Heart right ventricle (tissue), 16 donors: Measurements from ENCODE around the gene ADCY2. TPM values are rescaled to one million over a fixed set of nuclear protein-coding genes. Genes with fewer than 3 reads are reported as not detected.

Experiments used
- ATAC-seq, 8 donors: fragments of 200-7000 bp; cut with Tn5 transposase; one replicate each; pipeline ENCODE4 v1.9.1; 2020; ENCODE audit warnings: mild to moderate bottlenecking in 8 of 8, moderate library complexity in 8 of 8, moderate number of reproducible peaks in 1 of 8
- DNase-seq, 2 donors: peaks; one replicate each; pipeline ENCODE4 v3.0.0-alpha.2; 2020
- H3K27ac ChIP-seq, 10 donors: fragments of 200-600 bp; sonication (generic) in 2 of 10; one replicate each; pipeline versions ENCODE4 v1.5.0 to v1.8.0; 2020 to 2022; ENCODE audit warnings: mild to moderate bottlenecking in 3 of 10
- H3K27me3 ChIP-seq, 7 donors: fragments of 200-600 bp; one replicate each; pipeline ENCODE4 v1.8.0; 2021 to 2022; ENCODE audit warnings: mild to moderate bottlenecking in 2 of 7
- H3K36me3 ChIP-seq, 9 donors: fragments of 200-600 bp; sonication (generic) in 1 of 9; one replicate each; pipeline versions ENCODE4 v1.5.0 to v1.8.0; 2020 to 2022; ENCODE audit warnings: mild to moderate bottlenecking in 2 of 9
- H3K4me1 ChIP-seq, 9 donors: fragments of 200-600 bp; sonication (generic) in 1 of 9; one replicate each; pipeline versions ENCODE4 v1.5.0 to v1.8.0; 2020 to 2022; ENCODE audit warnings: mild to moderate bottlenecking in 4 of 9
- H3K4me3 ChIP-seq, 10 donors: fragments of 200-600 bp; sonication (generic) in 2 of 10; one replicate each; pipeline versions ENCODE4 v1.5.0 to v1.8.0; 2020 to 2022; ENCODE audit warnings: mild to moderate bottlenecking in 7 of 10, moderate library complexity in 2 of 10
- H3K9me3 ChIP-seq, 11 donors: fragments of 200-600 bp in 10 of 11; sonication (generic) in 2 of 11; one replicate each; pipeline versions ENCODE4 v1.5.0 to v1.8.0; 2013 to 2022; ENCODE audit warnings: mild to moderate bottlenecking in 2 of 11, control low read depth in 1 of 11, moderate library complexity in 1 of 11
- WGBS, 2 donors: extraction: QIAGEN DNeasy Blood & Tissue Kit; methylation state at CpG; one replicate each; pipeline ENCODE4 v1.1.7; 2013; ENCODE audit warnings: inconsistent platforms in 1 of 2; 5-methylcytosine and 5-hydroxymethylcytosine counted together
- intact Hi-C, 10 donors: fragments of 100-400 bp; cut with DNase I; formaldehyde crosslinking; loops; one replicate each; pipeline versions ENCODE4 v1.11.1 to v1.14.2; 2022
- polyA plus RNA-seq, 2 donors: library from polyadenylated mRNA; stranded (reverse); fragments of 200-250 nt; gene quantifications; one replicate each; pipeline ENCODE4 v1.2.3, GENCODE V29; 2013
- total RNA-seq, 10 donors: library from RNA; stranded (reverse); fragmentation: NEBNext Ultra II Directional in 3 of 10; extraction: Animal tissue kit (Norgen Biotek cat#: 25700) in 3 of 10; gene quantifications; one replicate each; pipeline versions ENCODE4 v1.2.1 to v1.2.4, GENCODE V29; 2021 to 2023
- TF ChIP-seq, protein P1 (sequence below), 9 donors: fragments of 200-600 bp; sonication (generic) in 2 of 9; IDR thresholded peaks; one replicate each; pipeline versions ENCODE4 v1.5.0 to v1.8.0; 2021 to 2022; ENCODE audit warnings: antibody characterized with exemption in 9 of 9, mild to moderate bottlenecking in 5 of 9, moderate library complexity in 1 of 9
- donor health status: Arrhythmogenic right ventricular cardiomyopathy.
- donor health status: ischemic (EF 13 %, LVEDD 7.1; RV severe dilation, severe dysfunction).
- donor health status: healthy with polysubstance abuse.
- donor health status: DM: no; HTN: yes; CAD: no.
- donor health status: DM: no; HTN: no; CAD: no.
- donor health status: ischemic (EF 25% LVEDD 6.9; RV normal size, moderate dysfunction).
- donor health status: ischemic (EF 25% LVEDD 5.7; RV mildly dilated, moderate dysfunction).
- donor health status: healthy.
- donor health status: DM: yes; HTN: yes; CAD: no.
- donor health status: Ischemic cardiomyopathy.
- donor health status: ischemic (EF 35%, LVEDD 5.7; RV mildly dilated, moderate dysfunction).
- donor health status: nonischemic (EF 11% LVEDD 7.7; RV severe dilation, severe dysfunction).
- donor health status: DM: yes; HTN: yes; CAD: no.
- donor health status: PGD.
- donor health status: ischemic (EF 29% LVEDD 5.4; RV normal size, mild dysfunction).
- donor health status: nonischemic (EF 23%, LVEDD 6.1; RV moderate dilation, normal function).

The ADCY2 gene
- total and polyA plus RNA-seq, 12 donors, result 0.04 to 0.90 (median 0.17) TPM

DNA sequence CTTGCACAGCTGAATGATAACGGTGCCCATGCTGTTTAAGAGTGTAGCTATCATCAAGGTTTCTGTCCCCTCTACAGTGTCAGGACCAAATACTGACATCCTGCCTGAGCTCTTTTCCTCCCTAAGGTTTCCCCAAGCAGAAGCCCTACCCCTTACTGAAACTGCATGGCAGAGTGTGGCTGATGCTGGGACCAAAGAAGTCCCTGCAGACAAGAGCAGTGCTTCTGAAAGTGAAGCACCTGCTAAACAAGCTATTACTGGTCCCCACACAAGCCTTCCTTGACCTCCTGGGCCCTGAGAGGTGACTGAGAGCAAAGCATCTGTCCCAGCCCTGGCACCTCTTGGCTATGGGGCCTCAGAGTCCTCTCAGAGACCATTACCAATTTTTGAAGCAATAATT is 398.9 kb downstream of the ADCY2 start:
- ATAC-seq (no peak), DNase-seq (no peak)
- no peaks in the 10 kb centered on the region for H3K4me1 ChIP-seq
- TF ChIP-seq, protein P1, sequence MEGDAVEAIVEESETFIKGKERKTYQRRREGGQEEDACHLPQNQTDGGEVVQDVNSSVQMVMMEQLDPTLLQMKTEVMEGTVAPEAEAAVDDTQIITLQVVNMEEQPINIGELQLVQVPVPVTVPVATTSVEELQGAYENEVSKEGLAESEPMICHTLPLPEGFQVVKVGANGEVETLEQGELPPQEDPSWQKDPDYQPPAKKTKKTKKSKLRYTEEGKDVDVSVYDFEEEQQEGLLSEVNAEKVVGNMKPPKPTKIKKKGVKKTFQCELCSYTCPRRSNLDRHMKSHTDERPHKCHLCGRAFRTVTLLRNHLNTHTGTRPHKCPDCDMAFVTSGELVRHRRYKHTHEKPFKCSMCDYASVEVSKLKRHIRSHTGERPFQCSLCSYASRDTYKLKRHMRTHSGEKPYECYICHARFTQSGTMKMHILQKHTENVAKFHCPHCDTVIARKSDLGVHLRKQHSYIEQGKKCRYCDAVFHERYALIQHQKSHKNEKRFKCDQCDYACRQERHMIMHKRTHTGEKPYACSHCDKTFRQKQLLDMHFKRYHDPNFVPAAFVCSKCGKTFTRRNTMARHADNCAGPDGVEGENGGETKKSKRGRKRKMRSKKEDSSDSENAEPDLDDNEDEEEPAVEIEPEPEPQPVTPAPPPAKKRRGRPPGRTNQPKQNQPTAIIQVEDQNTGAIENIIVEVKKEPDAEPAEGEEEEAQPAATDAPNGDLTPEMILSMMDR (IDR thresholded peaks at IDR 0.05), result no peak
- intact Hi-C loops, result no loop called here
- peaks cover 0 to 9% (median 3%) of the 10 kb centered on the region in 7 donors for H3K27me3 ChIP-seq
- 62 to 63% methylated on average over 1 of the region's 1 CpG for WGBS, 2 donors
- H3K9me3 ChIP-seq, result no peaks in the 10 kb centered on the region
- H3K36me3 ChIP-seq, result no peaks in the 10 kb centered on the region
- H3K4me3 ChIP-seq, result no peak overlapping the region
- no peak overlapping the region for H3K27ac ChIP-seq

DNA sequence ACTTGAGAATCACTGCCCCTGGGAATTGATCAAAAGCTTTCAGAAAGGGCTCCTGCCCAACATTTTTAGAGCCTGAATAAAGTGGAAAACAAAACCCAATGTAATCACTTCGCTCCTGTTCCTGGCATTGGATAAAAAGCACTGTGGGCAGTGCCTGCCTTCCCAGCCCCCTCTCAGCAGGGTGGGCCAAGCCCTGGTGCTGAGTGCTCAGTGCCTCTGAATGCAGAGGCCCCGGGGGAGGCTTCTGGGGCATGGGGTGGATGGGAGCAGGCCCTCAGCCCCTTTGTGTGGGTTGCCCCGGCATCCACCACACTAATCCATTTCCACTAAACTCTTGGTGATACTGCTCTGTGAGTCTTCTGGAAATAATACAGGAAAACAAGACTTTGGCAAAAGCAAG is 399.4 kb downstream of the ADCY2 start:
- no peaks in the 10 kb centered on the region for H3K4me1 ChIP-seq
- ATAC-seq (no peak), DNase-seq (no peak)
- peaks cover 0 to 9% (median 3%) of the 10 kb centered on the region in 7 donors for H3K27me3 ChIP-seq
- WGBS, 2 donors, result 56 to 76% methylated on average over 3 of the region's 3 CpGs
- H3K27ac ChIP-seq, result no peak overlapping the region
- H3K36me3 ChIP-seq, result no peaks in the 10 kb centered on the region
- TF ChIP-seq, protein P1 (IDR thresholded peaks at IDR 0.05), result no peak
- intact Hi-C loops, result no loop called here
- no peak overlapping the region for H3K4me3 ChIP-seq
- H3K9me3 ChIP-seq, result no peaks in the 10 kb centered on the region

DNA sequence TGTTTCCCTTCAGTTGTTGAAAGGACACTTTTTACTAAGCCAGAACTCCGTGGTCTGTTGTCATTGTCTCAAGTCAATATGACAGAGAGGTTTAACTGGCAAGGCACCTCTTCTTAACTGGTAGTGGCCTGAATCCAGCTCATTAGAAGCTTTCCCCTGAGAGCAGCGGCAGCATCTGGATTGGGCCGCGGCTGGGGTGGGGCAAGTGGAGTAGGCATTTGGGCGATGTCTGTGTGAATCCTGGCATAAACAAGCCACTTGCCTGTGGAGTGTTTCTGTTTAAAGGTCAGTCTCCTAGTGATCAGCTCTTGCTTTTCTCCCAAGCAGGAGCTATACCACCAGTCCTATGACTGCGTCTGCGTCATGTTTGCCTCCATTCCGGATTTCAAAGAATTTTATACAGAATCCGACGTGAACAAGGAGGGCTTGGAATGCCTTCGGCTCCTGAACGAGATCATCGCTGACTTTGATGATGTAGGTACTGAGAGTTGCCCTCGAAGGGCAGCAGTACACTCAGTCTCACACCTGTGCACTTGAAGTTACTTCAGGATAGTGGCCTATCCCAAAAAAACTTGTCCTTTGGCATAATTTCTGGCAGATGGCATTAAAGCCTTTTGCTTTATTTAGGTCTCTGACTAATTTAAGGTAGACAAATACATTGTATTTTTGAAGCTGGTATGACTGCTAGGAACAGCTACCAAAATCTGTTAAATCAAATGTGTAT is 406.1 kb downstream of the ADCY2 start:
- intact Hi-C loops, result no loop called here
- Histone ChIP-seq H3K27ac (no peak overlapping the region), H3K36me3 (no peaks in the 10 kb centered on the region), H3K9me3 (no peaks in the 10 kb centered on the region), H3K4me3 (no peak overlapping the region), H3K4me1 (peaks cover 0 to 4% (median 0%) of the 10 kb centered on the region in 9 donors), H3K27me3 (peaks cover 0 to 8% (median 0%) of the 10 kb centered on the region in 7 donors)
- TF ChIP-seq, protein P1 (IDR thresholded peaks at IDR 0.05), result no peak
- WGBS, 2 donors, result 76 to 81% methylated on average over 14 of the region's 14 CpGs
- DNase-seq, result no peak
- peak in 2 of 8 donors; percentile 29 to 42 for ATAC-seq

DNA sequence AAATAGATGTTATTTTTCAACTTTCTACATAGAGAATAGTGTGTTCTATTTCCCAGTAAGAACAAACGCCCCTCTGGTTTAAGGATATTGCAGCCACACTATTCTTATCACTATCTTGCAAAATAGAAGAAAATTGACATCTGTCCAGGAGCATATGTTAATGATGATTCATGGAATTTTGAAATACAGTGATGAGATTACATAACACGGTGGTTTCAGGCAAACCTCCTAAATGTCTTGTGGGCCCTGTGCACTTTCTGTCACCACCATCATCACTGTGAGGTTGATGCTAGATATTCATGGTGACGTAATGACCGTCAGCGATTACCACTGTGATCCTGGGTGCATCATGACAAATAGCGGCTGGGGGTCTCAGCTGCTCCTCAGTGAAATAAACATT is 406.9 kb downstream of the ADCY2 start:
- Histone ChIP-seq H3K27ac (no peak overlapping the region), H3K9me3 (no peaks in the 10 kb centered on the region), H3K4me1 (peaks cover 0 to 4% (median 0%) of the 10 kb centered on the region in 9 donors), H3K36me3 (no peaks in the 10 kb centered on the region), H3K4me3 (no peak overlapping the region), H3K27me3 (peaks cover 0 to 8% (median 0%) of the 10 kb centered on the region in 7 donors)
- intact Hi-C loops, result no loop called here
- ATAC-seq (peak in 1 of 8 donors; percentile 68), DNase-seq (no peak)
- WGBS, 2 donors, result 56 to 66% methylated on average over 6 of the region's 6 CpGs
- TF ChIP-seq, protein P1 (IDR thresholded peaks at IDR 0.05), result no peak
